H9 (cell line): Measurements from ENCODE around the gene VAV1. TPM values are rescaled to one million over a fixed set of nuclear protein-coding genes. Genes with fewer than 3 reads are reported as not detected.

Source experiments
- DNase-seq: peaks from one replicate; pipeline ENCODE4 v3.0.0-alpha.2; 2017
- H2AFZ ChIP-seq: one replicate; pipeline ENCODE4 v1.6.1; 2013; ENCODE audit warnings: mild to moderate bottlenecking, low read length, control low read depth, moderate library complexity
- H2AK5ac ChIP-seq: 2 replicates; pipeline ENCODE4 v1.6.1; 2013; ENCODE audit warnings: low read length, control low read depth, mixed read lengths; ENCODE audit not compliant: insufficient read length
- H2BK120ac ChIP-seq: one replicate; pipeline ENCODE4 v1.6.1; 2013; ENCODE audit warnings: low read depth, mild to moderate bottlenecking, low read length, control low read depth, inconsistent platforms; ENCODE audit not compliant: poor library complexity, severe bottlenecking
- H2BK12ac ChIP-seq: 2 replicates; pipeline ENCODE4 v1.6.1; 2013; ENCODE audit warnings: low read length, control low read depth, mixed read lengths, low read depth; ENCODE audit not compliant: insufficient read length
- H2BK15ac ChIP-seq: 2 replicates; pipeline ENCODE4 v1.6.1; 2013; ENCODE audit warnings: low read depth, low read length, control low read depth
- H2BK20ac ChIP-seq: one replicate; pipeline ENCODE4 v1.6.1; 2013; ENCODE audit warnings: low read depth, mild to moderate bottlenecking, low read length, control low read depth, inconsistent platforms; ENCODE audit not compliant: poor library complexity, severe bottlenecking
- H2BK5ac ChIP-seq: 2 replicates; pipeline ENCODE4 v1.6.1; 2013; ENCODE audit warnings: low read length, control low read depth, mixed read lengths; ENCODE audit not compliant: insufficient read length
- H3K14ac ChIP-seq: 2 replicates; pipeline ENCODE4 v1.6.1; 2013; ENCODE audit warnings: low read length, control low read depth; ENCODE audit not compliant: insufficient read depth
- H3K18ac ChIP-seq: 2 replicates; pipeline ENCODE4 v1.6.1; 2013; ENCODE audit warnings: low read depth, mild to moderate bottlenecking, mixed read lengths, low read length, control low read depth; ENCODE audit not compliant: insufficient read length
- H3K23ac ChIP-seq: 2 replicates; pipeline ENCODE4 v1.6.1; 2013; ENCODE audit warnings: low read length, control low read depth, mixed read lengths, low read depth; ENCODE audit not compliant: insufficient read length
- H3K23me2 ChIP-seq: 2 replicates; pipeline ENCODE4 v1.6.1; 2013; ENCODE audit warnings: low read depth, mild to moderate bottlenecking, mixed read lengths, low read length, control low read depth; ENCODE audit not compliant: insufficient read length, poor library complexity, severe bottlenecking
- H3K27ac ChIP-seq: 2 replicates; pipeline ENCODE4 v1.5.1; 2013; ENCODE audit warnings: low read length, control low read depth, mixed read lengths, low read depth; ENCODE audit not compliant: insufficient read length
- H3K27me3 ChIP-seq: 2 replicates; pipeline ENCODE4 v1.6.1; 2013; ENCODE audit warnings: low read length, control low read depth, inconsistent platforms; ENCODE audit not compliant: insufficient read depth
- H3K4ac ChIP-seq: 2 replicates; pipeline ENCODE4 v1.6.1; 2013; ENCODE audit warnings: low read depth, mild to moderate bottlenecking, control low read depth, inconsistent platforms, low read length, moderate library complexity
- H3K4me1 ChIP-seq: 2 replicates; pipeline ENCODE4 v1.6.1; 2013; ENCODE audit warnings: low read length, control low read depth, inconsistent platforms; ENCODE audit not compliant: insufficient read depth
- H3K4me2 ChIP-seq: 2 replicates; pipeline ENCODE4 v1.6.1; 2013; ENCODE audit warnings: low read length, control low read depth, mixed read lengths; ENCODE audit not compliant: insufficient read length, insufficient read depth
- H3K56ac ChIP-seq: 2 replicates; pipeline ENCODE4 v1.6.1; 2013; ENCODE audit warnings: low read depth, mild to moderate bottlenecking, mixed read lengths, low read length, control low read depth; ENCODE audit not compliant: insufficient read length
- H3K79me1 ChIP-seq: 2 replicates; pipeline ENCODE4 v1.6.1; 2013; ENCODE audit warnings: low read depth, mild to moderate bottlenecking, moderate library complexity, low read length, control low read depth, inconsistent platforms; ENCODE audit not compliant: insufficient read depth, poor library complexity, severe bottlenecking
- H3K79me2 ChIP-seq: 2 replicates; pipeline ENCODE4 v1.6.1; 2013; ENCODE audit warnings: low read length, control low read depth, inconsistent platforms; ENCODE audit not compliant: insufficient read depth
- H3K9ac ChIP-seq: 2 replicates; pipeline ENCODE4 v1.6.1; 2013; ENCODE audit warnings: low read length, control low read depth, mixed read lengths; ENCODE audit not compliant: insufficient read length; ENCODE audit errors: extremely low read depth
- H3K9me3 ChIP-seq: one replicate; pipeline ENCODE4 v1.6.1; 2013; ENCODE audit warnings: low read depth, low read length, inconsistent platforms; ENCODE audit not compliant: control insufficient read depth
- H3T11ph ChIP-seq: one replicate; pipeline ENCODE4 v1.6.1; 2013; ENCODE audit warnings: mild to moderate bottlenecking, low read length, control low read depth, inconsistent platforms
- H4K20me1 ChIP-seq: one replicate; pipeline ENCODE4 v1.6.1; 2013; ENCODE audit not compliant: control insufficient read depth, insufficient read length, insufficient read depth
- H4K5ac ChIP-seq: 2 replicates; pipeline ENCODE4 v1.6.1; 2013; ENCODE audit warnings: low read depth, mild to moderate bottlenecking, mixed read lengths, low read length, control low read depth; ENCODE audit not compliant: insufficient read length
- H4K8ac ChIP-seq: replicated peaks from 2 replicates; pipeline ENCODE4 v1.6.1; 2013; ENCODE audit warnings: low read length, control low read depth, mixed read lengths, low read depth; ENCODE audit not compliant: insufficient read length
- H4K91ac ChIP-seq: 2 replicates; pipeline ENCODE4 v1.6.1; 2013; ENCODE audit warnings: low read depth, mild to moderate bottlenecking, moderate library complexity, mixed read lengths, low read length, control low read depth; ENCODE audit not compliant: insufficient read length
- H3K27ac Mint-ChIP-seq, 3 experiments: 2 replicates in 2 of 3; 3 replicates in 1 of 3; pipeline ENCODE4 v1.8.0; 2020 to 2021; ENCODE audit warnings: mixed read lengths in 3 of 3, mild to moderate bottlenecking in 1 of 3, moderate library complexity in 1 of 3
- H3K27me3 Mint-ChIP-seq: 2 replicates; pipeline ENCODE4 v1.8.0; 2021; ENCODE audit warnings: low read depth, mild to moderate bottlenecking, moderate library complexity, mixed read lengths
- H3K36me3 Mint-ChIP-seq, 3 experiments: 2 replicates in 2 of 3; 3 replicates in 1 of 3; pipeline ENCODE4 v1.8.0; 2020 to 2021; ENCODE audit warnings: low read depth in 3 of 3, mixed read lengths in 3 of 3; ENCODE audit not compliant: insufficient read depth in 1 of 3
- H3K4me1 Mint-ChIP-seq, 2 experiments: 2 replicates each; pipeline ENCODE4 v1.8.0; 2020; ENCODE audit warnings: mixed read lengths in 2 of 2
- H3K4me3 Mint-ChIP-seq, 2 experiments: 2 replicates in 1 of 2; 3 replicates in 1 of 2; pipeline ENCODE4 v1.8.0; 2020 to 2021; ENCODE audit warnings: mild to moderate bottlenecking in 2 of 2, mixed read lengths in 2 of 2, moderate library complexity in 1 of 2
- H3K9me3 Mint-ChIP-seq, 2 experiments: 2 replicates in 1 of 2; 3 replicates in 1 of 2; pipeline ENCODE4 v1.8.0; 2020; ENCODE audit warnings: mild to moderate bottlenecking in 2 of 2, mixed read lengths in 2 of 2, moderate library complexity in 1 of 2
- CTCF ChIP-seq: fragments of 200-600 bp; sonication (generic); conservative IDR thresholded peaks from 3 replicates; pipeline ENCODE4 v1.8.0; 2021; ENCODE audit warnings: antibody characterized with exemption, mild to moderate bottlenecking
- WGBS: extraction: QIAGEN DNeasy Blood & Tissue Kit; methylation state at CpG from one replicate; pipeline ENCODE4 v1.1.7; 2013; ENCODE audit warnings: missing lambda C conversion rate, low lambda C conversion rate, mixed read lengths; ENCODE audit not compliant: insufficient read length; ENCODE audit errors: extremely low coverage; 5-methylcytosine and 5-hydroxymethylcytosine counted together
- total RNA-seq: library from RNA; stranded (reverse); gene quantifications from 2 replicates; pipeline ENCODE4 v1.2.1, GENCODE V29; 2021

Gene VAV1
- total RNA-seq, 1 experiment from 2014 or later = 0.90 TPM

DNA sequence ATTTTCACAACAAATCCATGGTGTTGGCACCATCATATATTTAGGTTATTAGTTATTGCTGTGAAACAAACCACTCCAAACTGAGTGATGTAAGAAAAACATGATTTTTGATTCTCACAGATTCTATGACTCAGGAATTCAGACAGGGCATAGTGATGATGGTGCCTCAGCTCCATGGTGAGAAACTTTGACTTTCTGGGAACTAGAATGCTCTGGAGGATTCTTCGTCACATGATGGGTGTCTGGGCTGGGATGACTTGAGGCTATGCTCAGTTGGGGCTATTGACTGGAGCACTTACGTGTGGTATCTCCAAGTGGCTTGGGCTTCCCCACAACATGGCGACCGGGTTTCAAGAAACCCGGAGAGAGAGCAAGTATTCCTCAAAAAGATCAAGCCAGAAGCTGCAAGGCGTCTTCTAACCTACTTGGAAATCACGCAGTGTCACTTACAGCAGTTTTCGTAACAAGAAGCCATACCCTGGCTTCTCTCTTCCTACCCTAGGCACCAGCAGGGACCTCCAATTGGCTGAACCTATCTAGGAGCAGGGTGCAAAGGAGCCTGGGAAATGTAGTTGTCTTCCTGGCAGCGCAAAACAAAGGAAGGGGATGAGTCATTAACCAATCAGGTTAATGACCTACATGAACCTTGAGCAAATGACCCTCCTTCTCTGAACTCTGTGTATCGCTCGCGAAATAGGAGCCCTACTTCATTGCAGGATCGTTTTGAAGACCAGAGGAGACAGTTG, 22.4 kb downstream of the VAV1 start:
- Histone ChIP-seq H4K91ac (no peak overlapping the region), H3K18ac (no peak overlapping the region), H3K4ac (no peak overlapping the region), H3K79me2 (no peaks in the 10 kb centered on the region), H3K14ac (no peak overlapping the region), H2BK20ac (no peak overlapping the region), H4K8ac (no peak overlapping the region), H3K23ac (no peak overlapping the region), H2AK5ac (no peak overlapping the region), H2BK12ac (no peak overlapping the region), H4K5ac (no peak overlapping the region), H3K23me2 (no peaks in the 10 kb centered on the region), H3K4me1 (no peaks in the 10 kb centered on the region), H3T11ph (no peak overlapping the region), H3K9ac (no peak overlapping the region), H2BK15ac (no peak overlapping the region), H3K56ac (no peak overlapping the region), H2AFZ (no peak overlapping the region), H3K4me2 (no peak overlapping the region), H3K9me3 (peaks cover 24% of the 10 kb centered on the region), H3K79me1 (no peaks in the 10 kb centered on the region), H2BK5ac (no peak overlapping the region), H3K27me3 (no peaks in the 10 kb centered on the region), H3K27ac (no peak overlapping the region), H4K20me1 (no peaks in the 10 kb centered on the region), H2BK120ac (no peak overlapping the region)
- Mint-ChIP-seq H3K9me3 (peaks cover 45 to 75% of the 10 kb centered on the region in 2 experiments), H3K4me3 (no peak overlapping the region), H3K36me3 (peaks cover 0 to 18% (median 16%) of the 10 kb centered on the region in 3 experiments; a peak in 5 of 7 replicates), H3K27me3 (peaks cover 14% of the 10 kb centered on the region), H3K4me1 (no peaks in the 10 kb centered on the region), H3K27ac (no peak overlapping the region)
- no CpG with 5 or more reads among the region's 13 CpGs for WGBS
- TF ChIP-seq CTCF = no peak
- peak; percentile 52 for DNase-seq
